Vagina (tissue), 2 donors: ENCODE results near the gene ASXL3.

Experiments
- POLR2A ChIP-seq, 2 donors: fragments of 450-650 bp; IDR thresholded peaks; one replicate each; pipeline ENCODE4 v1.6.1; 2017; ENCODE audit warnings: antibody characterized with exemption in 2 of 2, mild to moderate bottlenecking in 2 of 2, moderate library complexity in 2 of 2
- TF ChIP-seq, protein P1 (sequence below), 3 experiments: fragments of 450-650 bp in 2 of 3; fragments of 200-600 bp in 1 of 3; sonication (generic) in 1 of 3; IDR thresholded peaks; one replicate each; pipeline ENCODE4 v1.5.1; 2017 to 2019; ENCODE audit warnings: antibody characterized with exemption in 3 of 3, mild to moderate bottlenecking in 2 of 3, moderate library complexity in 2 of 3

GRCh38 chr18:33677891-33678290 is 99.9 kb downstream of the ASXL3 start:
- TF ChIP-seq, protein P1, sequence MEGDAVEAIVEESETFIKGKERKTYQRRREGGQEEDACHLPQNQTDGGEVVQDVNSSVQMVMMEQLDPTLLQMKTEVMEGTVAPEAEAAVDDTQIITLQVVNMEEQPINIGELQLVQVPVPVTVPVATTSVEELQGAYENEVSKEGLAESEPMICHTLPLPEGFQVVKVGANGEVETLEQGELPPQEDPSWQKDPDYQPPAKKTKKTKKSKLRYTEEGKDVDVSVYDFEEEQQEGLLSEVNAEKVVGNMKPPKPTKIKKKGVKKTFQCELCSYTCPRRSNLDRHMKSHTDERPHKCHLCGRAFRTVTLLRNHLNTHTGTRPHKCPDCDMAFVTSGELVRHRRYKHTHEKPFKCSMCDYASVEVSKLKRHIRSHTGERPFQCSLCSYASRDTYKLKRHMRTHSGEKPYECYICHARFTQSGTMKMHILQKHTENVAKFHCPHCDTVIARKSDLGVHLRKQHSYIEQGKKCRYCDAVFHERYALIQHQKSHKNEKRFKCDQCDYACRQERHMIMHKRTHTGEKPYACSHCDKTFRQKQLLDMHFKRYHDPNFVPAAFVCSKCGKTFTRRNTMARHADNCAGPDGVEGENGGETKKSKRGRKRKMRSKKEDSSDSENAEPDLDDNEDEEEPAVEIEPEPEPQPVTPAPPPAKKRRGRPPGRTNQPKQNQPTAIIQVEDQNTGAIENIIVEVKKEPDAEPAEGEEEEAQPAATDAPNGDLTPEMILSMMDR (IDR thresholded peaks at IDR 0.05) = no peak
- TF ChIP-seq POLR2A (IDR thresholded peaks at IDR 0.05) = no peak
